Kidney epithelial cell (primary cell): ENCODE data around the gene MRNIP. TPM values are rescaled to one million over a fixed set of nuclear protein-coding genes. Genes with fewer than 3 reads are reported as not detected.

ENCODE experiments used
- DNase-seq: peaks from one replicate; pipeline ENCODE4 v3.0.0-alpha.2; 2010; ENCODE audit warnings: low read depth
- H3K27me3 ChIP-seq: 2 replicates; pipeline ENCODE4 v1.6.0; 2011; ENCODE audit warnings: low read length; ENCODE audit not compliant: control insufficient read depth, insufficient read depth
- H3K36me3 ChIP-seq: 2 replicates; pipeline ENCODE4 v1.5.1; 2011; ENCODE audit warnings: low read length; ENCODE audit not compliant: control insufficient read depth, insufficient read depth
- H3K4me3 ChIP-seq: 2 replicates; pipeline ENCODE4 v1.5.1; 2011; ENCODE audit warnings: low read depth, mild to moderate bottlenecking, control low read depth, low read length
- total RNA-seq: library from RNA; depleted of rRNA; stranded (reverse); fragments of >200 nt; gene quantifications from 2 replicates; pipeline ENCODE4 v1.2.3, GENCODE V29; 2015
- TF ChIP-seq, protein P1 (sequence below): IDR thresholded peaks from 2 replicates; pipeline ENCODE4 v1.5.1; 2011; ENCODE audit warnings: mild to moderate bottlenecking, moderate library complexity, low read length, control low read depth, inconsistent platforms; ENCODE audit not compliant: insufficient read depth, poor library complexity, severe bottlenecking

The MRNIP gene
- total RNA-seq, 1 donor from 2014 or later = 25.7 TPM

DNA sequence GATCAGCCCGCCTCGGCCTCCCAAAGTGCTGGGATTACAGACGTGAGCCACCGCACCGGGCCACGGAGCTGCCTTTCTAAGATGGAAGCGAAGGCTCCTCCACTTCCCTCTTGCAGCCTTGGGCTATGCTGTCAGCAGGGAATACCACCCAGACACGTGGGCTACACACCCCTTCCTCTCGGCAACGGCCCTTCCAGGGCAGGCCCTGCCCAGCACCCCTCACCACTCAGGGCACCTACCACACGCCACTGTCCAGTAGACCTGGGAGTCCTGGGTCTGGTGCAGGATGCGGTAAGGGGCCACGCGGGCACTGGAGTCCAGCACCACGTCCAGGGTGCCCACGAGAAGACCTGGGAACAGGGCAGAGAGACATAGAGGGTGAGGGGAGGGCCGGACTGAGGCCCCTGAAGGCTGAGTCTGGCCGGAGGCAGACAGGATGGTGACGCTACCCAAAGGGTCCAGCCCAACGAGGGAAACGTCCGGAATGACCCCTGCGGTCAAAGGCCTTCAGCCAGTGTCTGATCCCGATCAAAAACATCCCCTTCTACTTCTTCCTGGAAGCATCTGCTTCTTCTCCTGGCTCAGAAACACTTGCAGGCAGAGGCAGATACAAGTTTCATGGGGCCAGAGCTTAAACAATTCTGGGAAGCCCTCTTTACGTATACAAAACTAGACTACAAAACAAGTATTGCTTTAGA lies 46.0 kb upstream of the MRNIP start:
- Histone ChIP-seq H3K27me3 (no peaks in the 10 kb centered on the region), H3K4me3 (no peak overlapping the region), H3K36me3 (peaks cover 7% of the 10 kb centered on the region)
- TF ChIP-seq, protein P1, sequence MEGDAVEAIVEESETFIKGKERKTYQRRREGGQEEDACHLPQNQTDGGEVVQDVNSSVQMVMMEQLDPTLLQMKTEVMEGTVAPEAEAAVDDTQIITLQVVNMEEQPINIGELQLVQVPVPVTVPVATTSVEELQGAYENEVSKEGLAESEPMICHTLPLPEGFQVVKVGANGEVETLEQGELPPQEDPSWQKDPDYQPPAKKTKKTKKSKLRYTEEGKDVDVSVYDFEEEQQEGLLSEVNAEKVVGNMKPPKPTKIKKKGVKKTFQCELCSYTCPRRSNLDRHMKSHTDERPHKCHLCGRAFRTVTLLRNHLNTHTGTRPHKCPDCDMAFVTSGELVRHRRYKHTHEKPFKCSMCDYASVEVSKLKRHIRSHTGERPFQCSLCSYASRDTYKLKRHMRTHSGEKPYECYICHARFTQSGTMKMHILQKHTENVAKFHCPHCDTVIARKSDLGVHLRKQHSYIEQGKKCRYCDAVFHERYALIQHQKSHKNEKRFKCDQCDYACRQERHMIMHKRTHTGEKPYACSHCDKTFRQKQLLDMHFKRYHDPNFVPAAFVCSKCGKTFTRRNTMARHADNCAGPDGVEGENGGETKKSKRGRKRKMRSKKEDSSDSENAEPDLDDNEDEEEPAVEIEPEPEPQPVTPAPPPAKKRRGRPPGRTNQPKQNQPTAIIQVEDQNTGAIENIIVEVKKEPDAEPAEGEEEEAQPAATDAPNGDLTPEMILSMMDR = no peak
- DNase-seq = no peak

DNA sequence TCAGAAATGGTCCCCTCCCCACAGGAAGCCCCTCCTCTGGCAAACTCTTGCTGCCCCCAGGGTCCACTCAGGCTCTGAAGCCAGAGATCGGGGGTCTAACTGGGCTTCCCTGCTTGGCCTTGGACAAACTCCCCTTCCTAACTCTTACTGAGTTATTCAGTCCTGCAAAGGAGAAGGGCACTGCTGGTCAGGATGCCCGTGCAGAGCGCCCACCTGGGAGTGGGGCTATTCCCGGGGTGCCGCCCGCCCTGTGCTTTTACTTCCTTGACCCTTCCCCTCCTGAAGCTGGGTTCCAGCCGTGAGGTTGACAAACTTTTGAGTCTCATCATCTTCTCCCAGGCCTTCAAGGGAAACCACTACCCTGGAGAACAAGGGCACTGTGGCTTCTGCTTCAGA lies 44.1 kb upstream of the MRNIP start:
- H3K36me3 ChIP-seq = peaks cover 7% of the 10 kb centered on the region
- TF ChIP-seq, protein P1 = no peak
- no peak overlapping the region for H3K4me3 ChIP-seq
- H3K27me3 ChIP-seq = no peaks in the 10 kb centered on the region
- no peak for DNase-seq

DNA sequence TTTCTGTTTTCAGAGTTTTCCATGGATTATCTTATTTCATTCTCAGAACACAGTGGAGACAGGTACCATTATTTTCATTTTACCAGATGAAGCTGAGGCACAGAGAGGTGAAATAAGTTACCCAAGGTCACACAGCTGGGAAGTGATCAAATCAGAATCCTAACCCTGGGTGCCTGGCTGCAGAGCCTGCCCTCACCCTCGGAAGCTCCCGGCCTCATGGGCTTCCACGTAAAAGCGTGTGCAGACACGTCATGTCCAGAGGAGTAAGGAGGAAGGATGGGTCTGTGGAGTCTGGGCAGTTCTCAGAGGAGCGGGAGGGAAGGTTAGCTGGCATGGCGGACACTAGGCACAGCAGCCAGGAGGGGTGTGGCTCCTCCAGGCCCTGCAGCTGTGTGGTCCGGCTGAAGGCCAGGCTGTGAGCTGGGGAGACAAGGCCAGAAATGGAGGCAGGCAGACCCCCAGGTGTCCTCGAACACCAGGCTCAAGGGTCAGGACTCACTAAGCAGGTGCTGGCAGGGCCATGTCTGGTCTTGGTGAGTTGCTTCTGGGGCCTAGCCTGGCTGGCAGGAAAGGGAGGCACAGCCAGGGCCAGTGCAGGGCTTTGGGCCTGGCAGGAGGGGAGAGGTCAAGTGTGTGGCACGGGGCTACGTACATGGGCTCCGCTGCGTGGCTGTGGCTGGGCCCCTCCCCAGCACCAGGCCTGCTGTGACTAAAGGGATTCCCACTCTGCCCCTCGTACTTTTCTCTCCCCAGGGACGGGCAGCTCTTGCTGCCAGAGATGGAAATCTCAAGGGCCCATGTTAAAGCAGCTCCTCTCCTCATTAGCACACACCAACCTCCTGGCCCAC lies 43.5 kb upstream of the MRNIP start:
- H3K4me3 ChIP-seq = no peak overlapping the region
- H3K36me3 ChIP-seq = peaks cover 7% of the 10 kb centered on the region
- H3K27me3 ChIP-seq = no peaks in the 10 kb centered on the region
- TF ChIP-seq, protein P1 = no peak
- no peak for DNase-seq

DNA sequence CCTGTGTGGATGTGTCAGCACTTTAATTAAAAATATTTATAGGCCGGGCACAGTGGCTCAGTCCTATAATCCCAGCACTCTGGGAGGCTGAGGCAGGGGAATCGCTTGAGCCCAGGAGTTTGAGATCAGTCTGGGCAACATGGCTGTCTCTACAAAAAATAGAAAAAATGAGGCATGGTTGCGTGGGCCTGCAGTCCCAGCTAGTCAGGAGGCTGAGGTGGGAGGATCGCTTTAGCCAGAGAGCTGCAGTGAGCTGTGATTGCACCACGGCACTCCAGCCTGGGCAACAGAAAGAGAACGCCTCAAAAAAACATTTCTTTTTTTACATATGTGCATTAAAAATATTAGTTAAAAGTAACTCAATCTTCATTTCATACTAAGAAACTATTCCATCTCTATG lies 42.8 kb upstream of the MRNIP start:
- no peaks in the 10 kb centered on the region for H3K27me3 ChIP-seq
- no peak for DNase-seq
- no peak overlapping the region for H3K4me3 ChIP-seq
- peaks cover 7% of the 10 kb centered on the region for H3K36me3 ChIP-seq
- TF ChIP-seq, protein P1 = no peak

DNA sequence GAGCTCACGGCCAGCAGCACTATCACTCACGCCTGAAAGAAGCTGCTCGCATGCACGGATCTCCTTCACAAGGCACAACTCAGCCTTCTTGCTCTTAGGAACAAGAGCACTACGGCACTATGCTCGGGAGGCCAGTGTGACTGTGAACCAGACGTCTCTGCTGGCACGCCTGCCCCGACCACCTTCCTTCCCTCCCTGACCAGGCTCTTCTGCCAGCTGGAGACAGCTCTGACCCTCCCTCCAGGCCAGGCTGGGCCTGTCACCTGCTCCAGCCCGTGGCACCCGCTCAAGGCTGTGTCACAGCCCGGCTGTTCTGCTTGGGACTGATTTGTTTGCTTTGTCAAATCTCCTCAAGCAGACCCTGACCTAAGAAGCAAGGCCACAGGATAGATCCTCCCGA lies 42.1 kb upstream of the MRNIP start:
- TF ChIP-seq, protein P1 = no peak

DNA sequence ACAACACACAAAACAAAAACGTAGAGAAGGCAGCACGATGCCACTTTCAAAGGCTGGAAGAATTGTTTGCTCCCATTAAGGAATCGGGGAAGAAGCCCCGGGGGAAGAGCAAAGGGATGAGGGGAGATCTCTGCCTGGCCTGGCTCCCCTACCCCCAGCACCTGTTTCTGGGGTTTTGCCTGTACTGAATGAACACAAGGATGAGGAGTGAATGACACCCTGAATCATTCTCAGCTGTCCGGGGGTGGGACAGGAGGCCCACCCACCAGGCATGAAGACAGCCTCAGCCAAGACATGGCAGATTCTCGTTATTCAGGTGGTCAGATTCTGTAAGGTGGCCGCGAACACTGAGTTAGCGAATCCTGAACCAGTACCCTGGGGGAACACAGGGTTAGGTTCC lies 41.6 kb upstream of the MRNIP start:
- DNase-seq = no peak
- no peak overlapping the region for H3K4me3 ChIP-seq
- peaks cover 7% of the 10 kb centered on the region for H3K36me3 ChIP-seq
- TF ChIP-seq, protein P1 = no peak
- H3K27me3 ChIP-seq = no peaks in the 10 kb centered on the region

More for the DNA sequence above, 42.1 kb upstream of the MRNIP start:
- no peak for DNase-seq
- H3K36me3 ChIP-seq = peaks cover 7% of the 10 kb centered on the region
- no peaks in the 10 kb centered on the region for H3K27me3 ChIP-seq
- H3K4me3 ChIP-seq = no peak overlapping the region
